ENCODE measurements around the gene SPINK9.

- TF ChIP-seq, protein P1, sequence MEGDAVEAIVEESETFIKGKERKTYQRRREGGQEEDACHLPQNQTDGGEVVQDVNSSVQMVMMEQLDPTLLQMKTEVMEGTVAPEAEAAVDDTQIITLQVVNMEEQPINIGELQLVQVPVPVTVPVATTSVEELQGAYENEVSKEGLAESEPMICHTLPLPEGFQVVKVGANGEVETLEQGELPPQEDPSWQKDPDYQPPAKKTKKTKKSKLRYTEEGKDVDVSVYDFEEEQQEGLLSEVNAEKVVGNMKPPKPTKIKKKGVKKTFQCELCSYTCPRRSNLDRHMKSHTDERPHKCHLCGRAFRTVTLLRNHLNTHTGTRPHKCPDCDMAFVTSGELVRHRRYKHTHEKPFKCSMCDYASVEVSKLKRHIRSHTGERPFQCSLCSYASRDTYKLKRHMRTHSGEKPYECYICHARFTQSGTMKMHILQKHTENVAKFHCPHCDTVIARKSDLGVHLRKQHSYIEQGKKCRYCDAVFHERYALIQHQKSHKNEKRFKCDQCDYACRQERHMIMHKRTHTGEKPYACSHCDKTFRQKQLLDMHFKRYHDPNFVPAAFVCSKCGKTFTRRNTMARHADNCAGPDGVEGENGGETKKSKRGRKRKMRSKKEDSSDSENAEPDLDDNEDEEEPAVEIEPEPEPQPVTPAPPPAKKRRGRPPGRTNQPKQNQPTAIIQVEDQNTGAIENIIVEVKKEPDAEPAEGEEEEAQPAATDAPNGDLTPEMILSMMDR (IDR thresholded peaks at IDR 0.05; ENCODE audit: poor library complexity) = no peak
- TF ChIP-seq EZH2 (IDR thresholded peaks at IDR 0.05; ENCODE audit: borderline replicate concordance) (no peak), EZH2phosphoT487 (IDR thresholded peaks at IDR 0.05; ENCODE audit: low read depth, severe bottlenecking, unreplicated experiment) (no peak)
Measured at GRCh38 chr5:148297731-148298130, 37.6 kb upstream of the SPINK9 start.

All from hepatocyte (in vitro differentiated cells).